ENCODE measurements around the gene ALKBH5.

Gene ALKBH5

GRCh38 chr17:18225642-18226283, 42.1 kb downstream of the ALKBH5 start:
- no peak for DNase-seq

- no peak for DNase-seq
Measured at GRCh38 chr17:18226284-18226945, 42.8 kb downstream of the ALKBH5 start.

DNA sequence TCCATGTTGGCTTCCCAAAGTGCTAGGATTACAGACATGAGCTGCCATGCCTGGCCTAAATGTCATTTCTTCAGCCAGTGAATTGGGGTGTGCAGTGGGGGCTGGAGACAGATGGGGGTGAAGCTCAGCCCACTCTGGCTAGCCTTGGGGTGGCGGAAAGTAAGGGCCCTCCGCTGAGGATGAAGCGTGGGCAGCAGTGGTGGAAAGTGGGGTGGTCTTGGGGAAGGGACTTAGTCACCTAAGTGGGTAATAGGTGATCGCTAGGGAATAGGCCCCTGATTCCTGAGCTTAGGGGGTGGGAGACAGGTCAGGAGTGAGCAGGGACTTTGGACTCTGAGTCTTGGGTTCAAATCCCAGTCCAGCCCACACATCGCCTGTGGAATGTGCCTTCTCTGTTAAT, 44.0 kb downstream of the ALKBH5 start:
- no peak for DNase-seq

GRCh38 chr17:18228176-18228682, 44.6 kb downstream of the ALKBH5 start:
- no peak for DNase-seq

DNA sequence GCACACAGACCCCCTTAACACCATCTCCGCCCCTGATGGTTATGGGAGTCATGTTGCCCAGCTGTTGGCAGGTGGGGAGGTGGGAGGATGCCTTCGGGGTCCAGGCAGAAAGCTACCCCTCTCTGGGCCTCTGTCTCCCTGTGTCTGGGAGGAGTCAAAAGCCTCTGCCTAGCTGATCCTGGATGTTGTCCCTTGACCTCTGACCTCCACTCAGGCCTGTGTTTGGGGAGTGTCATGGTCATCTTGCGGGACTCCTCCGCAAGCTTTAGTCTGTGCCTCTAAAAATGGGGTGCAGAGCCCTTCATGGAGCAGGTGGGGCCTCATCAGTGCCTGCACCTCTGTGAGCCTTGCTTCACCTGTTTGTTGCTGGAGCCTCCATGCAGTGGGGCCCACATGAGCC, 45.6 kb downstream of the ALKBH5 start:
- DNase-seq: no peak

DNA sequence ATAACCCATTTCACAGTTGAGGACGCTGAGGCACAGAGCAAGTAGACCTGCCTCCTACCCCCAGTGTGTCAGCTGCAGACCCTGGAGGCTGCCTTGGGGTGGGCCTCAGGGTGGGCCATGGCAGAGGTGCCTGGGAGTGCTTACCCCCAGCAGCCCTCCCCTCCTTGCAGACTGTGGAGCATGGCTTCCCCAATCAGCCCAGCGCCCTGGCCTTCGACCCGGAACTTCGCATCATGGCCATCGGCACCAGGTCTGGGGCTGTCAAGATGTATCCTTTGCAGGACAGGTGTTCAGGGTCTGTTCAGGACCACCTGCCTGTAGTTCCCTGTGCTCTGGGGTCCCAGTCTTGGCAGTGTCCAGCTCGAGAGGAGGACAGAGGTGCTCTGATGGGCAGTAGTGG, 46.1 kb downstream of the ALKBH5 start:
- DNase-seq: no peak

GRCh38 chr17:18230288-18231141, 46.9 kb downstream of the ALKBH5 start:
- DNase-seq: no peak

DNA sequence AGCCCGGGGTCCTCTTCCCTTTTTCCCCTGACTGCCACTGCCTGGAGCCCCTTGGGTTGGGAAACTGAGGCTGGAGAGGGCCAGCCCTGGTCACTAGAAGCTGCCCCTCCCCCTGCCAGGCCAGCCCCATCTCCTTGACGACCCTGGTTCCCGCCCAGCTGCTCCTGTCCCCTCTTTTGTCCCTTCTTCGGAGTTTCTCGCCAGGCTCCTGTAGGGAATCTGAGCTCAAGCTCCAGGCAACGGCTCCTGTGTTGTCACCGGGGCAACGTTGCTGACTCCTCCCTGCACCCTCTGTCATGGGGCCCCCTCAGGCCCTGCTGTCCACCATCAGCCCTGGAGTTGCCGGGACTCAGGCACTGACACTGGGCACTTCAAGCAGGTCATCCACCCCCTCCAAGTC, 47.5 kb downstream of the ALKBH5 start:
- no peak for DNase-seq

GRCh38 chr17:18233803-18234518, 50.3 kb downstream of the ALKBH5 start:
- no peak for DNase-seq

- DNase-seq: no peak
Measured at GRCh38 chr17:18234853-18235380, 51.3 kb downstream of the ALKBH5 start.

DNA sequence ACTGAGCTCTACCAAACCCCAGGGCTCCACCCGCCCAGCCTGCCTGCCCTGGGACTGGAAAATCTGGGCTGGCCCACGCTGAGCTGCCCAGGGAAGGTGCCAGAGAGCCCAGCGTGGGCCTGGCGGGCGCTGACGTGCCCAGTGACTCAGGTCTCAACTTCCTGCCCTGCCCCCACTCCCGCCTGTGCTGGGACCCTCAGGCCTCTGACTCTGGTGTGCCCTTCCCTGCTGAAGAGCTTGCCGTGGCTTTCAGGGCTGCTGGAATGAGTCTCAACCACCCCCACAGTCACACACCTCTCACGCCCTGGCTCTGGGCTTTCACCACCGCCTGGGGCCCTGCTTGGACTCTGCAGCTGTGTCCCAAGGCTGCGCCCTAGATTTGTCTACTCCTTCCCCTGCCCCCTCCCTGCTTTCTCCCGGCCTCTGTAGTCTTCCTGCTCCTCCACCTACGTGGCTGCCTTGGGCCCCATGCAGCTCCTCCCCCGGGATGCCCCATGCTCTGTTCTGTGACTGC, 52.2 kb downstream of the ALKBH5 start:
- no peak for DNase-seq

DNA sequence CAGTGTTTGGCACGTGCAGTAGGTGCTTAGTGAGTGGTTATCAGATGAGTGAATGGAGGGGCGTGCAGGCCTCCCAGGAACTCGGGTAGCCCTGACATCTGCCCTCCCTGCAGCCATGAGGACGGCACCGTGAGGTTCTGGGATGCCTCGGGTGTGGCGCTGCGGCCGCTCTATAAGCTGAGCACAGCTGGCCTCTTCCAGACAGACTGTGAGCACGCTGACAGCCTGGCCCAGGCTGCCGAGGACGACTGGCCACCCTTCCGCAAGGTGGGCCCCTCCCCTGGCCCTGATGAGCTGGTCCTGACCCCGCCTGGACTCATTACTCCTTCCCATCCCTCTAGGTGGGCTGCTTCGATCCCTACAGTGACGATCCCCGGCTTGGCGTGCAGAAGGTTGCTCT, 52.9 kb downstream of the ALKBH5 start:
- no peak for DNase-seq

GRCh38 chr17:18237461-18237860, 53.8 kb downstream of the ALKBH5 start:
- no peak for DNase-seq

DNA sequence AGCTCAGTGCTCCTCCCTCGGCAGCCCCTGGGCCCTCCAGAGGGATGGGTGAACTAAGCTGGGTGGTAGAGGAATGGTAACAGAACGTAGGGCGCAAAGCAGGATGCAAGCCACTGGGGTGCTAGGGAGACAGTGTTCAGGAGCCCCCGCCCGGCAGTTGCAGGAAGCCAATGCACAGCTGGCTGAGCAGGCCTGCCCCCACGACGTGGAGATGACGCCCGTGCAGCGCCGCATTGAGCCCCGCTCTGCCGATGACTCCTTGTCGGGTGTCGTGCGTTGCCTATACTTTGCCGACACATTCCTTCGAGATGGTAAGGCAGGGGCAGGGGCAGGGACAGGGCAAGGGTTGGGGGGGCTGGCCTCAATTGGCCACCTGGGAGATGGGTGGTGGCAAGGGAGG, 54.7 kb downstream of the ALKBH5 start:
- no peak for DNase-seq

- DNase-seq: no peak
Measured at GRCh38 chr17:18240449-18240848, 56.8 kb downstream of the ALKBH5 start.

DNA sequence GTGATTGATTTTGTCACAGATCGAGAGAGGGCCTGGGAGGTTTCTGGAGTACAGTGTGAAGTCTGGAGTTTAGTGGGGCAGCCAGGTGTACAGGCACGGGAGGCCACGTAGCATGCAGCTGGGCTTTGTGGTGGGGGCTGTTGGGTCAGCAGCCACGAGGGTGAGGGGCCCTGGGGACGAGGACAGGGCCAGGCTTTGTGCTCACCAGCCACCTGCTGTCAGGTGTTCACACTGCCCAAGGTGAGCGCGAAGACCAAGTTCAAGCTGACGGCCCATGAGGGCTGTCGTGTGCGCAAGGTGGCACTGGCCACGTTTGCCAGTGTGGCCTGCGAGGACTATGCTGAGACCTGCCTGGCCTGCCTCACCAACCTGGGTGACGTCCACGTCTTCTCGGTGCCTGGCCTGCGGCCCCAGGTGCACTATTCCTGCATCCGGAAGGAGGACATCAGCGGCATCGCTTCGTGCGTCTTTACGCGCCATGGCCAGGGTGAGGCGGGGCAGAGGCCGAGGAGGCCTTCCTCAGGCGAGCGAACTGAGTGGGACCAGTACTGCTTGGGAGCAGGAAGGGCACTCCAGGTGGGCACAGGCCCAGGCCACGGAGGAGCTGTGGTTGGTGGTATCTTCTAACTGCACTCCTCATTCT, 57.7 kb downstream of the ALKBH5 start:
- no peak for DNase-seq

DNA sequence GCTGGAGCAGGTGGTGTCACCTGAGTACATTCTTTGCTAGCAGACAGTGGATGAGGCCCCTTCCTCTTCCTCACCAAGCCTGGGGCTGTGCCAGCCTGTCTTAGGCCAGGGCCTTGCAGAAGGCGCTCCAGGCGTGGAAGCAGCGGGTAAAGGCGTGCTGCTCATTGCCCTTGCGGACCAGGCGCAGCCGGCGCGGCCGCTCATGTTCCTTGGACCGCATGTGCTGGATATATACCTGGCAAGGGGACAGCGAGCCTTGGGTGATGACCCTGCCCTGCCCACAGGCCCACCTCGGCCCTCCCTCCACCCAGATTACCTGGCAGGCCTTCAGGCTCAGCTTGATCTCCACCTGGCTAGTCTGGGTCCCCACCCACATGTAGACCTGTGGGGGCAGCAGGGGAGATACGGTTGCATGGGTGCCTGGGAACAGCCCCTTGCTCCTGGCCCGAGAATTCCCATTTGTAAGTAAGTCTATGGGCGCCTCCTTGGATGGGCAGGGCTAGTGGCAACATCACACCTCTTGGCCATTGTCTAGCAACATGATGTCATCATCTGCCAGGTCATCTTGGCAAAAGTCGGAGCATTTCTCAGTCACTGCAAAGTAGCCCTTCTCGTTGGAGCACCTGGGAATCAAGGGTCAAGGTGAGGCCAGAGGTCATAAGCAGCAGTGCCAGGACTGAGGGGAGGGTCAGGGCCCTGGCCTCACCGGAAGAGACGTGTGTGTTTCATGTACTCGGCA, 61.6 kb downstream of the ALKBH5 start:
- DNase-seq: no peak

DNA sequence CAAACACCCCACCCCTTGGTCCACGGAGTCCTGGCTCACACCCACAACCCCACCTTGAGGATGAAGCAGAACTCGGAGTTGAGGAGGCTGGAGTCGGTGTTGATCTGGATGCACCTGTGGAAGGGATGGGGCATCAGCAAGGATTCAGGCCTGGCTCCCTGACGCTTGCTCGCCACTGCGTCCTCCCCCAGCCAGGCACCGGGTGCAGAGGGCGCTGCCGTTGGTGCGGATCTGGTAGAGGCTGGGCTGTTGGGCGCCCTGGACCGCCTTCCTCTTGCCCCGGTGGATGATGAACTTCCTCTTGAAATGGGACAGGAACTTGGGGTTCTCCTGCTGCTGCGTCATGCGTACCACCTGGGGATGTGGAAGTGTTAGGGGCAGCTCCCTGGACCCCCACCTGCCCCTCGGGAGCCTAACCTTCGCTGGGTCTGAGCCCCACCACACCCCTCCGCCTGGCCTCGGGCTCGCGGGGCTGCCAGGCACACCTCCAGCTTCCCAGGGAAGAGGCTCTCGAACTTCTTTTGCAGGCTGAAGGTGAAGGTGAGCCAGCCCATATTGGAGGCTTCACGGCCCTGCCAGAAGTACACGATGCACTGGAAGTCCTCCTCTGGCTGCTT, 62.6 kb downstream of the ALKBH5 start:
- no peak for DNase-seq

- DNase-seq: peak; percentile 51
Measured at GRCh38 chr17:18246880-18247612, 63.4 kb downstream of the ALKBH5 start.

DNA sequence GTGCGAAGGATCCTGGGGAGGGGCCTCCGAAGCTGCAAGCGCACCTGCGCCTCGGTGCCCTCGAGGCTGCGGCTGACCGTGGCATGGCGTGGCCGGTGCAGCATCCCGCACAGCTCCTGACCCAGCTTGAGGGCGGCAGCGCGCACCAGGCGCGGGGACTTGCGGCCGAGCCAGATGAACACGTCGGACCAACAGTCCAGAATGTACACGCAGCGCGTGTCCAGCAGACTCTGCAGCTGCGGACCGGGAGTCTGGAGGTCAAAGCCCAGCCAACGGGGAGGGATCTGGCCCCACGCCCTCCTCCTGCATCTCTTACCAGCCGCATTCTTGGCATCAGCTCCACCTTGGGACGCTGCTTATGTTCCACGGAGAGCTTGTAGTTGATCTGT, 64.0 kb downstream of the ALKBH5 start:
- DNase-seq: no peak

Measured in NCI-H146 (cell line).